ENCODE measurements around the gene DLGAP1.

The DLGAP1 gene

GRCh38 chr18:3450799-3451182 lies 1004.3 kb downstream of the DLGAP1 start:
- DNase-seq (ENCODE audit: low read depth), result no peak

- peak; percentile 72 for DNase-seq (ENCODE audit: low read depth)
Measured at GRCh38 chr18:3450012-3450798, 1004.9 kb downstream of the DLGAP1 start, which contains the start of gene TGIF1. Gene TGIF1 (plus strand): TSS chr18:3450172. CDS start chr18:3450490, 318 bp downstream.

- peak; percentile 77 for DNase-seq (ENCODE audit: low read depth)
Measured at GRCh38 chr18:3449512-3450011, 1005.5 kb downstream of the DLGAP1 start.

GRCh38 chr18:3448838-3449511 lies 1006.1 kb downstream of the DLGAP1 start:
- DNase-seq (ENCODE audit: low read depth), result peak; percentile 79

- DNase-seq (ENCODE audit: low read depth), result peak; percentile 95
Measured at GRCh38 chr18:3447895-3448837, 1006.9 kb downstream of the DLGAP1 start.

- DNase-seq (ENCODE audit: low read depth), result peak; percentile 89
Measured at GRCh38 chr18:3447068-3447894, 1007.8 kb downstream of the DLGAP1 start.

Data from amniotic epithelial cell (primary cell).